ENCODE measurements around the gene TRIM10.
A peak's percentile ranks its signal among the peaks of the same experiment; 100 is the strongest.
"Not testable (repeated sequence)": the region's sequence is repeated elsewhere in the genome, so short reads cannot be mapped to it uniquely, and the experiment has no call there.

The TRIM10 gene

DNA sequence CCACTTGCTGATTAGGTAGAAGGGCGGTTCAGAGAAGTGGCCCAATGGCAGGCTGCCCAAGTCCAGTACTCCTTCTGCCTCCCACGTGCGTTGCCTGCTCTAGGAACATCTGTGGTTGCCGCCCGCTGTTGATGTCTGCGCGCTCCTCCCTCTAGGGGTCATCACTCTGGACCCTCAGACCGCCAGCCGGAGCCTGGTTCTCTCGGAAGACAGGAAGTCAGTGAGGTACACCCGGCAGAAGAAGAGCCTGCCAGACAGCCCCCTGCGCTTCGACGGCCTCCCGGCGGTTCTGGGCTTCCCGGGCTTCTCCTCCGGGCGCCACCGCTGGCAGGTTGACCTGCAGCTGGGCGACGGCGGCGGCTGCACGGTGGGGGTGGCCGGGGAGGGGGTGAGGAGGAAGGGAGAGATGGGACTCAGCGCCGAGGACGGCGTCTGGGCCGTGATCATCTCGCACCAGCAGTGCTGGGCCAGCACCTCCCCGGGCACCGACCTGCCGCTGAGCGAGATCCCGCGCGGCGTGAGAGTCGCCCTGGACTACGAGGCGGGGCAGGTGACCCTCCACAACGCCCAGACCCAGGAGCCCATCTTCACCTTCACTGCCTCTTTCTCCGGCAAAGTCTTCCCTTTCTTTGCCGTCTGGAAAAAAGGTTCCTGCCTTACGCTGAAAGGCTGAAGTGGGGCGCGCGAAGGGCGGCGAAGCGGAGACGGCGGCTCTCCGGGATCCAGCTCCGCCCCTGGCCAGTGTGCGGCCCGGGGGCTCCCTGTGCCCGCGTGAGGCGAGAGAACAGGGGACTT lies 10.9 kb upstream of the TRIM10 start:
- no peak for DNase-seq

DNA sequence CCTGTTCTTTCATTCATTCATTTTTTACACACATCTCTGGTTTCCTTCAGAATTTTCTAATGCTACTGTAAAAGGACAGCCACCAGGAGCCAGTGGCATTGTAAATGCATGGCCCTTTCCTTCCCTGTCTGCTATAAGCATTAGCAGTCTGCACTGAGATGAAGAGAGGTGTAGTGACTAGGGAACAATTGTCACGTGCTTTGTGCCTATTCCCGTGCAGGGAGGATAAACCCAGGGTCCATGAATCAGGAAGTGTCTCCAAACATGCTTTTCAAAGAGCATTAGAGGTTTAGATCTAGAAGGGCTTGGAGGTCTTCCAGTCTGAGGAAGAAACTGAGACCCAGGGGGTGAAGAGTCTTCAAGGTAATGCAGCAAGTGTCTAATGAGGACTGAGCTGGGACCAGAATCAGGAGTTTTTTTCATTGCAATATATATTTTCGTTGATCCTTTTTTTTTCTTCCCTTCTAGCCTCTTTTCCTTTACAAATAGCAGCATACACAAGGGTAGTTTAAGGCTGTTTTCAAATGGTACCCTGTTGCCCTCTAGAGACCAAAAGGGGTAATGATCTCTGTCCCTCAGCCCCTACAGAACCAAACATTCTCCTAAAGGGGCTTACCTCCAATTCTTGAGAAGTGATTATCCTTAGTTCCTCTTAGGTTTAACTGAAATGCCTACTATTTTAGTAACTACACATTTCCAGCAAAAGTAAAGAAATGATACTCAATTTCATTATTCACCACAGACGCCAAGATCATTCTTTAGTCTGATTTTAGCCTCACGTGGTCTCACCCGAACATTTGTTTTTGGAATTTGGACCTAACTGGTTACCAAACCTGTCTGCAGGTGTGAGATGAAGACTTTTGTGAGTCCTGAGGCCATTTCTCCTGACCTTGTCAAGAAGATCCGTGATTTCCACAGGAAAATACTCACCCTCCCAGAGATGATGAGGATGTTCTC lies 8.9 kb upstream of the TRIM10 start:
- DNase-seq: peak; percentile 23

DNA sequence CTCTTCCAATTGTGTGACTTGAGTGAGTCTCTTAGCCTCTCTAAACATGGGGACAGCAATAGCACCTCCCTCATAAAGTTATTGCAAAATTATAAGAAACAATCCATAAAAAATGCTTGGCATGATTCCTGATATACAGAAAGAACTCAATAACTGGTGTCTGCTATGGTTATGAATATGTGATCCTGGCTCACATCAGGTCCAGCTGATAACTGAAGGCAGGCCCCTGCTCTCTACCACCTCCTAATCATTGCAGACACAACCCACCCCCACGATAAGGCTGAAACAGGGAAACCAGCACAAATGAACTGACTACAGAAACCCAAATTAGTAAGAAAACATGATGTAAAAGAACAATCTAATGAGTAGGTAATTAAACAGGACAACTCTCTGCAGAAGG lies 7.7 kb upstream of the TRIM10 start:
- no peak for DNase-seq

DNA sequence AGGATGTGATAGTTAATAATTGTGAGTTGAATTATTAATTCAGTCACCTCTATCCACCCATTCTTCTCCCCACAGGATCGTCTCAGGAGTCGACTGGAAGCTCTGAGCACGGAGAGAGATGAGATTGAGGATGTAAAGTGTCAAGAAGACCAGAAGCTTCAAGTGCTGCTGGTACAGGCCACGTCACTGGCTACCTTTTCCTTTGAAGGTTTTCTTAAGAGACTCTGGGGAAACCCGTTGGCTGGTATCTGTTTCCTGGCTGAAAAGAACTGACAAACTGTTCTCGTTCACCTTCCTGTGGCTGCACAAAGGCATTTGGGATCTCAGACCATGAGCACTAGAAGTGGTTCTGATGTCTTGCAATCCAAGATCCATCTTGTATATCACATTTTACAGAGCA lies 6.1 kb upstream of the TRIM10 start:
- DNase-seq: no peak

DNA sequence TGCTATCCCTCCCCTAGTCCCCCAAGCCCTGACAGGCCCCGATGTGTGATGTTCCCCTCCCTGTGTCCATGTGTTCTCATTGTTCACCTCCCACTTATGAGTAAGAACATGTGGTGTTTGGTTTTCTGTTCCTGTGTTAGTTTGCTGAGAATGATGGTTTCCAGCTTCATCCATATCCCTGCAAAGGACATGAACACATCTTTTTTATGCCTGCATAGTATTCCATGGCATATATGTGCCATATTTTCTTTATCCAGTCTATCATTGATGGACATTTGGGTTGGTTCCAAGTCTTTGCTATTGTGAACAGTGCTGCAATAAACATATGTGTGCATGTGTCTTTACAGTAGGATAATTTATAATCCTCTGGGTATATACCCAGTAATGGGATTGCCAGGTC lies 4.2 kb upstream of the TRIM10 start:
- not testable (repeated sequence) for DNase-seq

DNA sequence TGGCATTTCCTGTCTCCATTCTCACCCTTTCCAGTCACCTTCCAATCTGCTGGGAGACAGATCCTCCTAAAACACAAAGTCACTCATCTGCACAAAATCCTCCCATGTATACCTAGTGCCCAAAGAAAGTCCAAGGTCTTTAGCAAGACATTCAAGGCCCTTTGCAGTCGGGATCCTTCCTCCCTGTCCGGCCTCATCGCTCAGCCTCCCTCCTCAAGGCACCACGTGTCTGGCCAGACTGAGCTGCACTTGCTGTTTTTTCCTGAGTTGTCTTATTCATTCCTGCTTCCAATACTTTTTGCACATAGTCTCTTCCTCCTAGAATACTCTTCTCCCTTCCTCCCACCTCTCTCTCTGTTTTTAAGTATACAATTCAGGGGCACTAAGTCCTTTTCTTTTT lies 3.7 kb upstream of the TRIM10 start:
- no peak for DNase-seq

DNA sequence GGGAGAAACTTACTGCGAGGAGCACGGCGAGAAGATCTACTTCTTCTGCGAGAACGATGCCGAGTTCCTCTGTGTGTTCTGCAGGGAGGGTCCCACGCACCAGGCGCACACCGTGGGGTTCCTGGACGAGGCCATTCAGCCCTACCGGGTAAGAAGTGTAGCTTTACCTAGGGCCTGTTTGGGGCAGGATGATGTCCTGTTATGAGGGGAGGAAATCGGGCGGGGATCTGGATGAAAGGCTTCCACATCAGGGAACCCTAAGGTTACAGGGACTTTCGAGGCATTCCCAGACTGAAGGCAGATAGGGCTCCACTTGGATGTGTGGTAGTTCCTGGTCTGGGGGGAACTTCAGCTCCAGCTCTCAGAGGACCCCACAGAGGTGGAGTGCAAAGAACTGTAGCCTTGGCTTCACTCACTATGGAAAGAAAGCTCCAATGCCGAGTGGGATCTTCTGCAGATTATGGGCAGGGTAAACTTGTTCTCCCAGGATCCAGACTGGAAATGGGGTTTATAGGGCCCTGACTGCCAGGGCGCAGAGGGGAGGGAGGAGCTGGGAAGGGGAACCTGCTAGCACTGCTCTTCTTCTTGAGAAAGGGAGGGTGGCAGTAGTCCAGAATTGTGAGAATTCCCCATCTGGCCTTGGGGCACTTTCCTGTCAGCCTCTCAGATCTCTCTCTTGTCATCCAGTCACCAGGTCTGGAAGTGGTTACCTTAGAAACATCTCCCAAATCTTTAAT lies 3.1 kb upstream of the TRIM10 start:
- DNase-seq: no peak

DNA sequence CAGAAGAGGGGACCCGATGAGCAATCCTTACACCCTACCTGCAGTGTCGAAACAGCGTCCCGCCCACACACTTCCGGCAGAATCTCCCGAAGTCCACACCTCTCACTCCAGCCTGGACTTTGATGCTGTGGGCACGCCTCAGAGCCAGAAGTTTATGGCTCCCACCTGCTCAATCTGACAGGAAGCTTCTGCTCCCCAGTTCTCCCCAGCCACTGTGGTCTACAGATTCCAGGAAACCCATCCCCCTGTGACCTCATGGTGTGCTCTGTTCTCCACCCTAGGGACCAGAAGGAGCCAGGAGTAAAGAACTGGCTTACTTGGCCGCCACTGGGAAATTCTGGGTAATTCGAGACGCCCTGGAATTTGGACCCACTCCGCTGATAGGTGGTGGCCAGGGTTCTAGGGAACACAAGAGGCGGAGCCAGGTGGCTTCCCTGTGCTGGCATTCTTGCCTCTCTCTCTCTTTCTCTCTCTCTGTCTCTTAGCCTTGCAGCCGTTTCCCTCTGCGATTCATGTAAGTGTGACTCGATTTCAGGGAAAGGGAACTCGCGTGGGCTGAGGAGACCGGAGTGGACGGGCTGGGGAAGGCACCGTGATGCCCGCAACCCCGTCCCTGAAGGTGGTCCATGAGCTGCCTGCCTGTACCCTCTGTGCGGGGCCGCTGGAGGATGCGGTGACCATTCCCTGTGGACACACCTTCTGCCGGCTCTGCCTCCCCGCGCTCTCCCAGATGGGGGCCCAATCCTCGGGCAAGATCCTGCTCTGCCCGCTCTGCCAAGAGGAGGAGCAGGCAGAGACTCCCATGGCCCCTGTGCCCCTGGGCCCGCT lies 2.3 kb upstream of the TRIM10 start, which contains the start of gene TRIM15:
Gene TRIM15 (plus strand): TSS at position 457 of the 828 bp plus-strand sequence. CDS start 139 bp downstream, at position 596.
- no peak for DNase-seq

DNA sequence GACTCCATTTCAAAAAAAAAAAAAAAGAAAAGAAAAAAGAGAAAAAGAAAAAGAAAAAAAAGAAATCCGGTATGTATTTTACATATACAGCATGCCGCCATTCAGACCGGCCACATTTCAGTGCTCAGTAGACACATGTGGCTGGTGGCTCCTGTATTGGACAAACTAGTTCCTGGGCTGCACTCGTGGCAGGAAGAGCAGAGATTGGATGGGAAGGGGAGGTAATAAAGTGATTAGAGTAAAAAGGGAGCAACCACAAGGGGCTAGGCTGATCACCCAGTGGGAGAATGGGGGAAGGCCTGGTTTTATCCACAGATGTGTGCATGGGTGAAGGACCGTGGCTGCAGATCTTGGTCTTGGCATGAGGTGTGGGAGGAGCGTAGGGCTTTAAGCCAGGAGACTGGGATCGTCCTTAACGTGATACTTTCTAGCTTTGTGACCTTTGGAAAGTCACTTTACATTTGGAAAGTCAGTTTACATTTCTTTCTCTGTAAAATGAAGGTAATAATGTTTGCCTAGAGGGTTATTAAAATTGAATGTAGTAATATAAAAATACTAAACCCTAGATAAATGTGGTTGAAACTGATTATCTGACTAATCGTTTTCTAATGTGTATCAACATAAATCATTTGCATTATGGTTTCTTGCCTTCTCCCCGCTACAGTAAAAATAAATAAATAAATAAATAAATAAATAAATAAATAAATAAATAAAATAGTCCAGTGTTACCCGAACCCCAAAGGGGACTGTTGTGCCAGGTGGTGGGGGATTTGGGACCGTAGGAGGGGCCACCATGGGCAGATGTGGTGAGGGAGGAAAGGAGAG lies 1.5 kb upstream of the TRIM10 start:
- DNase-seq: no peak

DNA sequence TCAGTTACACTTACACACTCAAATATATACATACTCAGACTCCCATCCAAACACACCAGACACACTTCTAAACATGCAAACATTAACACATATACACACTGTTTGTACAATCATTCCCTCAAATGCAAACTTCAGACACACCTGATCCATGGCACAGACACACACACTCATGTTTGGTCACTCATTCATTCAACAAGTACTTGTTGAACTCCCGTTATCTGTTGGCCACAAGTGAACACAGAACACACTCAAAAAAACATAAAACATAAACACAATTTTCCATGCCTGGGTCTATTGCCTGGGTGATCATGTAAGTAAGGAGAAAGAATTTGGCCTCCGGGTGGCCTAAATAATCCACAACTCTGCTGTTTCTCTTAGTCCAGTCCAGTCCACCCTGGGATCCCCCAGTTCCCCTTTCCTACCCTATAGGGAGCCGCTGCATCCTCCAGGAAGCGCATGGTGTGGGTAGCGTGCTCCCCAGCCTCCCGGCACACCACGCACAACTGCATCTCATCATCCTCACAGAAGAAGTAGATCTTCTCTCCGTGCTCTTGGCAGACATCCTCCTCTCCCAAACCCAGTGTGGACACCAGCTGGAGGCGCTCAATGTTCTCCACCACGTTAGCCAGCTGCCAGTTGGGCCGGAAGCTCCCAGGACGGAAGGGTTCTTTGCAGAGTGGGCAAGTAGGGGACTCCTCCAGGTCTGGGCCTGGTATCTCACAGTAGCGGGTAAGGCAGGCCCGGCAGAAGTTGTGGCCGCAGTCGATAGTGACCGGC lies 815 bp downstream of the TRIM10 start:
- no peak for DNase-seq

DNA sequence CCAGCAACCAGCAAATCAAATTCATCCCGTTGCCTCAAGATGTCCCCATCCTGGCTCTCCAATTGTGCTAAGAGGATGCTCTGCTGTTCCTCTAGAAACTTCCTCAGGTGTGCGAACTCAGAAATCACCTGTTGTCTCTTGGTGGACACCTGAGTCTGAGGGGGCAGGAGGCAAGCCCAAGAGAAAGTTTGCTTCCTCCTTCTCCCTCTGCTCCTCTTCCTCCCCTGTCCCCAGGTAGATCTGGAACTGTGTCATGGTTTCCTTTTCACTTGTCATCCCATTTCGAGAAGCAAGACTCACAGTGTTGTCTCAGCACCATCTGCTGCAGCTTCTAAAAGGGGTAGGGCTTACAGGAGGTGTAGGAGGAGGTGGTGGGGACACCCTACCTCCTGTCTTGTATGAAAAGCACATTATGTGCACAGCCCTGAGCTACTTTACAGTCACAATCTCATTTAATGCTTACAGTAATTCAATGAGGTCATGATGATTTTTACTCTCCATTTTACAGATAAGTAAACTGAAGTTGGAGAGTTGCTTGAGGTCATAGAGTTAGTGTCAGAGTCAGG lies 2.5 kb downstream of the TRIM10 start:
- no peak for DNase-seq

DNA sequence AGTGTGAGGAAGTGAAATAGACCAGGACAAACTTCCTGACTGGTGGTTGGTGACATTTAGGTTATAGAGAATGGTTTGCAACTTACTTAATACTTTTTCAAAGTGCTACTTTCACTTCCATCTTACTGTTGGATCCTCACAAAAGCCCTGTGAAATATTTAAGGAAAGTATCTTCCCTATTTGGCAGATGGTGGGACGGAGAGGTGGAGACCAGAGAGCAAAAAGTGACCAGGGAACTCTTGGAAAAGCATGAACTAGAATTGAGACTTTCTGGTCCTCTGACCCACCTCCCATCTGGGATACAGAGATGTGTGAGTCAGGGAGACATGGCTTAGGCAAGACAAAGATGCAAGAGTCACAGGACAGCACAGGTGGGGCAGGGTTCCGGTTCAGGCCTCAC lies 3.0 kb downstream of the TRIM10 start:
- DNase-seq: no peak

DNA sequence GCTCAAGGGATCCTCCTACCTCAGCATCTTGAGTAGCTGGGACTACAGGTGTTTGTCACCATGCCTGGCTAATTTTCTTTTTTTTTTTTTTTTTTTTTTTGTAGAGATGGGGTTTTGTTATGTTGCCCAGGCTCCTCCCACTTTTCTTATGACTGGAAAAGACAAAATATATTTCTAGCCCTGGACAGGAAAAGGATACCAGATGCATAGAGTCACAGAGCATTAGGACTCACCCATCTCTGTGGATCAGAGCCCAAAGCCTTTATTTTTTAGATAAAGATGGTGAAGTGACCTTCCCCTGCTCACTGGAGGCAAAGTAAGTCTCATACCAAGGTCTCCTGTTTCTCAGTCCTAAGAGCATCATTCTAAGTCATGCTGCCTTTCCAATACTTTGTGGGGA lies 3.4 kb downstream of the TRIM10 start:
- no peak for DNase-seq

DNA sequence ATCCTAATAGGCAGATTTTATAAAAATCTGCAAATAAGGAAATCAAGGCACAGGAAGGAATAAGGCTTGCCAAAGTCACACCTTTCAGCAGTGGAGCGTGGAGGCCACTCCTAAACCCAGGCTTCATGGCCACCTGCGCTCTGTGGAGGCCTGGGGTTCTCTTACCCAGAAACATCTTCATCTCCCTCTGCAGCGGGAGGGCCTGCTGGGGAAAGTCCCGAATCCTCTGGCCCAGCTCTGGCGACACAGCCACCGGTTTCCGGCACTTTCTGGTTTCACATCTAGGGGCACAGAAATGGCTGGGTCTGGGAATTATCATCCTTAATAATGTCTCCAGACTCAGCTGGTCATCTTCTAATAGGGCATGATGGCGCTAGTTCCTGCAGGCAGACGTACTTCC lies 4.2 kb downstream of the TRIM10 start:
- DNase-seq: no peak

DNA sequence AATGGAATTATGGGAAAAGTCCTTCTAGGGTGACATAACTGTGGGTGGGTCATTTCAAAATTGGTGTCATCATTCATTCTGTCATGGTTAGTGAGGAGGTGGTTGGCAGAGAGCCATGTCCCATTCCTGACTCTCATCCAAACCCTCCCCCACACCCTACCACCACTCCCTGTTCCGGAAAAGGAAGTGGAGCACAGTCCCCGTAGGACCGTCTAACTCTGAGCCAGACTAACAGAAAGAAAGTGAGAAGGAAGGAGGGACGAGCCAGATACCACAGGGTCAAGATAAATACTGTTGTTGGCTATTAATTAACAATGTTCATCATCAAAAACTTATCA lies 4.8 kb downstream of the TRIM10 start:
- no peak for DNase-seq

DNA sequence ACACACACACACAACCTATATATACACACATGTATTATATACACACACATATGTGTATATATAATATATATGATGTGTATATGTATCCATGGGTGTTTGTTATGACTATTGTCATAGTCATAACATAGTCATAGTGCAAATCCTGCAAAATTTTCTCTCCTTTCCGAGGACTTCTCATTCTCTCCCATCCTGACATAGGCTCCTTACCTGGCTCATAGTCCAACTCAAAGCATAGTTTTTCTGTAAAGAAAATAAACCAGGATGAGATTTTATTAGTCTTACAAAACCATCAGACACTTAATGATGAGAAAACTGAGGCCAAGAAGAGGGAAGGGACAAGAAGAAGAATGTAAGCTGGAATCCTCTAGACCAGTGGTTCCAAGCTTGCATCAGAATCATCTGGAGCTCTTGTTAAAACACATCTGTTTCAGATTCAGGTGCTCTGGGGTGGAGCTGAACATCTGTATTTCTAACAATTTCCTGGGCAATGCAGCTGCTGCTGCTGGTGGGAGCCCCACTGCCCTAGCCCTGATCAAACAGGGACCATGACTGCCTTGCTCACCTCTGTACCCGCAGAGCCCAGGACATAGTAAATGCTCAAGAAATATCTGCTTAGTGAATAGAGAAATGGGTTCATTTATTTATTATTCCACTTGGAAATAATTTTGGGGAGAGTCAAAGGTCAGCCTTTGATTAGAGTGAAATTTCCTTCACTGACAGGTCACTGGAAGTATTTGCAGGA lies 5.3 kb downstream of the TRIM10 start:
- DNase-seq: no peak

DNA sequence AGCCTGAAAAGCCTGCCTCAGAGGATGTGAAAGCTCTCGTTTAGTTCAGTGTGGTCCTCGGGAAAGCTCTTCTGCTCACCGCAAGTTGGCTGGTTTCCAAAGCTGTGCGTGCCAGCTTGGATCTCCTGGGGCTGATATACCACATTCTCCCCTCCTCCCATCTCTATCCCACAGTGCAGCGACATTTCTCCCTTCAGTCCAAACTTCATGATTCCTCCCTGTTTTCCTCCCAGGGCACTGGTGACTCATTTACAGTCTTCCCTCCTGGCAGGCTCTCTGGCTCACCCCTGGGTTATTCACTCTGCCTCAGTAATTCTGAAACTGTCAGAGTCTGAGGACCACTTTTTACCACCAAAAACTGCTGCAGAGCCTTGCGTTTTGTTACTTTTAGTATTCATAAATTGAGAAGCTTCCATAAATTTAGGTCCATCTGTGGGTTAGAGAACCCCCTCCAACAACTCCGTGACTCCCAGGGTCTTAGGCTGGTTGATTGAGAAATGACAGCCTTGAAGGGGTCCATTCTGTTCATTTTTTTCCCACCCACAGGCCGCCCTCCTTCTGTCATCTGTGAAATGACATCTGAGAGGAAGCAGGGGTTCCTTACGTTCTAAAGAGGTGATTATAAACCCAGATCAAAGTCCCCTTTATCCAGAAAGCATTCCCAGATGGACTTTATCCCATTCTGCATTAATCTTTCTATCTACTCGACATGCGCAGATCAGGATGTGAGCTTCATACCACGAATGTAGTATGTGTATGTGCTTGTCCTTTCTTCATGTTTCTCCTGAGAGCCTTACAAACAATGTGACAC lies 6.1 kb downstream of the TRIM10 start:
- DNase-seq: peak; percentile 16

DNA sequence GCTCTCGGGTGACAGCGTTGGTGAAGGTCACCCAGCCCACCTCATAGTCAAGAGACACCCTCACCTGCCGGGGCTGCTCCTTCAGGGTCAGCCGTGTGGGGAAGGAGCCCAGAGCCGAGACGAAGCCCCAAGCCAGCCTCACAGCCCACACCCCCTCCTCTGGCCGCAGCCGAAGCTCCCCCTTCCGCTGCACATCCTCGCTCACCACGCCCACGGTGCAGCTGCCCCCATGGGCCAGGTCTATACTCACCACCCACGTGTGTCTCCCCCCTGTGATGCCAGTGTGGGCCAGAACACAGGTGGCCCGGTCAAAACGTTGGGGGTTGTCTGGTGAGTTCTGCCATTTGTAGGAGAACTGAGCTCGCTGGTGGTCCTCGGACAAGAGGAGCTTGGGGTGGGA lies 7.0 kb downstream of the TRIM10 start:
- no peak for DNase-seq

Measured in amniotic stem cell (primary cell).